Measurements from ENCODE around the gene TGFA. TPM values are rescaled to one million over a fixed set of nuclear protein-coding genes. Genes with fewer than 3 reads are reported as not detected.

Gene TGFA
- polyA plus RNA-seq, 1 donor (not counting 4 experiments of a cell fraction or from before 2014, with no cell fraction given) = 51.7 TPM

GRCh38 chr2:70435138-70435537 is 118.5 kb downstream of the TGFA start:
- Histone ChIP-seq H3K27ac (ENCODE audit: control insufficient read depth, insufficient read depth, low read length) (no peak overlapping the region), H3K4me2 (ENCODE audit: control insufficient read depth, extremely low read depth, insufficient read depth, low read depth, low read length) (no peak overlapping the region), H3K36me3 (ENCODE audit: control insufficient read depth in 2 of 2, extremely low read depth in 1 of 2, insufficient read depth in 2 of 2, low read length in 2 of 2) (no peaks in the 10 kb centered on the region), H3K27me3 (ENCODE audit: control insufficient read depth, extremely low read depth, insufficient read depth, low read length) (no peaks in the 10 kb centered on the region), H3K9me3 (ENCODE audit: control insufficient read depth, low read depth, low read length) (no peaks in the 10 kb centered on the region), H3K4me1 (ENCODE audit: control insufficient read depth, extremely low read depth, insufficient read depth, low read length) (no peaks in the 10 kb centered on the region), H3K79me2 (ENCODE audit: control insufficient read depth, insufficient read depth, low read length) (no peaks in the 10 kb centered on the region), H3K9ac (ENCODE audit: control insufficient read depth, extremely low read depth, insufficient read depth, low read length) (no peak overlapping the region), H2AFZ (ENCODE audit: control insufficient read depth, low read length) (no peak overlapping the region), H3K4me3 (ENCODE audit: control insufficient read depth in 2 of 3, extremely low read depth in 1 of 3, insufficient read depth in 2 of 3, low read depth in 1 of 3, low read length in 3 of 3) (no peak overlapping the region), H3K9me1 (ENCODE audit: control insufficient read depth, extremely low read depth, insufficient read depth, low read length) (no peaks in the 10 kb centered on the region), H4K20me1 (ENCODE audit: control insufficient read depth, extremely low read depth, insufficient read depth, low read length) (no peaks in the 10 kb centered on the region)
- TF ChIP-seq CTCF (optimal IDR thresholded peaks at IDR 0.05 in 1 of 3, IDR thresholded peaks at IDR 0.05 in 1 of 3, conservative IDR thresholded peaks at IDR 0.05 in 1 of 3; ENCODE audit: extremely low read depth in 1 of 3, insufficient read depth in 2 of 3, low read length in 3 of 3) = no peak
- no peak for TF ChIP-seq EZH2 (IDR thresholded peaks at IDR 0.05; ENCODE audit: low read length)
- FAIRE-seq (no peak), DNase-seq (ENCODE audit: low read depth, low spot score) (no peak)
- dilution Hi-C loops (cut with MboI; ENCODE audit: extremely low pct_ligation_motif_present, low sequenced_read_pairs) = no loop called here

GRCh38 chr2:70433315-70433714 is 120.3 kb downstream of the TGFA start:
- no peaks in the 10 kb centered on the region for H3K27me3 ChIP-seq (ENCODE audit: control insufficient read depth, extremely low read depth, insufficient read depth, low read length)
- no peaks in the 10 kb centered on the region for H3K9me3 ChIP-seq (ENCODE audit: control insufficient read depth, low read depth, low read length)
- H3K27ac ChIP-seq (ENCODE audit: control insufficient read depth, insufficient read depth, low read length) = no peak overlapping the region
- no peak overlapping the region for H3K9ac ChIP-seq (ENCODE audit: control insufficient read depth, extremely low read depth, insufficient read depth, low read length)
- TF ChIP-seq CTCF (optimal IDR thresholded peaks at IDR 0.05 in 1 of 3, IDR thresholded peaks at IDR 0.05 in 1 of 3, conservative IDR thresholded peaks at IDR 0.05 in 1 of 3; ENCODE audit: extremely low read depth in 1 of 3, insufficient read depth in 2 of 3, low read length in 3 of 3) = no peak
- no peak for TF ChIP-seq EZH2 (IDR thresholded peaks at IDR 0.05; ENCODE audit: low read length)
- FAIRE-seq = no peak
- H3K36me3 ChIP-seq (ENCODE audit: control insufficient read depth in 2 of 2, extremely low read depth in 1 of 2, insufficient read depth in 2 of 2, low read length in 2 of 2) = no peaks in the 10 kb centered on the region
- dilution Hi-C loops (cut with MboI; ENCODE audit: extremely low pct_ligation_motif_present, low sequenced_read_pairs) = no loop called here
- H3K4me3 ChIP-seq (ENCODE audit: control insufficient read depth in 2 of 3, extremely low read depth in 1 of 3, insufficient read depth in 2 of 3, low read depth in 1 of 3, low read length in 3 of 3) = no peak overlapping the region
- no peaks in the 10 kb centered on the region for H3K9me1 ChIP-seq (ENCODE audit: control insufficient read depth, extremely low read depth, insufficient read depth, low read length)
- no peak for DNase-seq (ENCODE audit: low read depth, low spot score)
- H3K4me2 ChIP-seq (ENCODE audit: control insufficient read depth, extremely low read depth, insufficient read depth, low read depth, low read length) = no peak overlapping the region
- H3K79me2 ChIP-seq (ENCODE audit: control insufficient read depth, insufficient read depth, low read length) = no peaks in the 10 kb centered on the region
- no peaks in the 10 kb centered on the region for H4K20me1 ChIP-seq (ENCODE audit: control insufficient read depth, extremely low read depth, insufficient read depth, low read length)
- H2AFZ ChIP-seq (ENCODE audit: control insufficient read depth, low read length) = no peak overlapping the region
- no peaks in the 10 kb centered on the region for H3K4me1 ChIP-seq (ENCODE audit: control insufficient read depth, extremely low read depth, insufficient read depth, low read length)
